Globus pallidus (tissue), 1 donor: ENCODE data around the gene PTPN11.

Experiments
- DNase-seq: peaks from one replicate; pipeline ENCODE4 v3.0.0-alpha.2; 2015; ENCODE audit warnings: low spot score

Gene PTPN11

GRCh38 chr12:112543751-112544150, 125.0 kb downstream of the PTPN11 start:
- peak; percentile 87 for DNase-seq

GRCh38 chr12:112546339-112546738, 127.6 kb downstream of the PTPN11 start:
- no peak for DNase-seq

- no peak for DNase-seq
These were observed 128.2 kb downstream of the PTPN11 start for GRCh38 chr12:112546996-112547395.

- no peak for DNase-seq
These were observed 130.3 kb downstream of the PTPN11 start for GRCh38 chr12:112549031-112549430.

- DNase-seq, result no peak
These were observed 132.9 kb downstream of the PTPN11 start for GRCh38 chr12:112551681-112552080.

- no peak for DNase-seq
These were observed 137.0 kb downstream of the PTPN11 start for GRCh38 chr12:112555621-112556233.

GRCh38 chr12:112557951-112558630, 139.3 kb downstream of the PTPN11 start:
- DNase-seq, result no peak
